Gastrocnemius medialis (tissue), 4 donors: ENCODE results near the gene TGFA.

Experiments
- POLR2A ChIP-seq, 2 donors: fragments of 450-650 bp; IDR thresholded peaks; one replicate each; pipeline ENCODE4 v1.6.1; 2017; ENCODE audit warnings: antibody characterized with exemption in 2 of 2, mild to moderate bottlenecking in 2 of 2, moderate library complexity in 2 of 2
- TF ChIP-seq, protein P1 (sequence below), 5 experiments: fragments of 450-650 bp in 3 of 5; fragments of 200-600 bp in 2 of 5; sonication (generic) in 2 of 5; IDR thresholded peaks in 4 of 5; conservative IDR thresholded peaks in 1 of 5; 1 replicate in 4 of 5; 2 replicates in 1 of 5; pipeline ENCODE4 v1.5.1; 2016 to 2019; ENCODE audit warnings: antibody characterized with exemption in 5 of 5, mild to moderate bottlenecking in 3 of 5, moderate library complexity in 3 of 5

DNA sequence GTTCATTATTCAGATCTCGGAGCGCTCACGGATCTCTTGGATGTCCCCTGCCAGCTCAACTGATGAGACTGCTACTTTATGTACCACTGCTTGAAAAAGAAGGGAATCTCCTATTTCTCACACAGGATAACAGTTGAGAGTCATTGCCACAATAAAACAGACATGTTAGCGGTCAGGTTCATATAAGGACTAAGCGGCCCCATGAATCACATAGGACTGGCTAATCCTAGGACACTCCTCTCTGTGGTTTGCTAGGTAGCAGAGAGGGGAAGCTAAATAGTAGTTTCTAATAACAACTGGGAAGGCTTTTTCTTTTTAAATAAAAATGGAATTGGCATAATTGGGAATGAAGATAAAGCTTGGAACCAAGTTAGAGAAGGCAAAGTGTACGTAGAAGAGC lies 15.9 kb upstream of the TGFA start:
- TF ChIP-seq, protein P1, sequence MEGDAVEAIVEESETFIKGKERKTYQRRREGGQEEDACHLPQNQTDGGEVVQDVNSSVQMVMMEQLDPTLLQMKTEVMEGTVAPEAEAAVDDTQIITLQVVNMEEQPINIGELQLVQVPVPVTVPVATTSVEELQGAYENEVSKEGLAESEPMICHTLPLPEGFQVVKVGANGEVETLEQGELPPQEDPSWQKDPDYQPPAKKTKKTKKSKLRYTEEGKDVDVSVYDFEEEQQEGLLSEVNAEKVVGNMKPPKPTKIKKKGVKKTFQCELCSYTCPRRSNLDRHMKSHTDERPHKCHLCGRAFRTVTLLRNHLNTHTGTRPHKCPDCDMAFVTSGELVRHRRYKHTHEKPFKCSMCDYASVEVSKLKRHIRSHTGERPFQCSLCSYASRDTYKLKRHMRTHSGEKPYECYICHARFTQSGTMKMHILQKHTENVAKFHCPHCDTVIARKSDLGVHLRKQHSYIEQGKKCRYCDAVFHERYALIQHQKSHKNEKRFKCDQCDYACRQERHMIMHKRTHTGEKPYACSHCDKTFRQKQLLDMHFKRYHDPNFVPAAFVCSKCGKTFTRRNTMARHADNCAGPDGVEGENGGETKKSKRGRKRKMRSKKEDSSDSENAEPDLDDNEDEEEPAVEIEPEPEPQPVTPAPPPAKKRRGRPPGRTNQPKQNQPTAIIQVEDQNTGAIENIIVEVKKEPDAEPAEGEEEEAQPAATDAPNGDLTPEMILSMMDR (IDR thresholded peaks at IDR 0.05 in 4 of 5, conservative IDR thresholded peaks at IDR 0.05 in 1 of 5): no peak
- no peak for TF ChIP-seq POLR2A (IDR thresholded peaks at IDR 0.05)
